CD8-positive, alpha-beta memory T cell (primary cell): Measurements from ENCODE around the gene COX18. TPM values are rescaled to one million over a fixed set of nuclear protein-coding genes. Genes with fewer than 3 reads are reported as not detected.

Source experiments
- CTCF ChIA-PET: fragments of 350-600 bp; sonication (Branson Sonifier 250); formaldehyde crosslinking; loops from one replicate; lab custom pipeline; 2021; ENCODE audit warnings: antibody characterized with exemption; lab: Charles Lee
- POLR2A ChIA-PET: fragments of 350-600 bp; sonication (Branson Sonifier 250); formaldehyde crosslinking; loops from one replicate; lab custom pipeline; 2021; ENCODE audit warnings: antibody characterized with exemption; lab: Charles Lee
- DNase-seq, 5 donors: peaks; one replicate each; pipeline versions ENCODE4 v3.0.0 to v3.0.0-alpha.2; 2020 to 2022; ENCODE audit warnings: mixed read lengths in 1 of 5
- H3K27ac ChIP-seq: one replicate; pipeline ENCODE4 v1.7.0; 2013; ENCODE audit warnings: low read depth, mild to moderate bottlenecking, low read length, moderate library complexity
- H3K27me3 ChIP-seq: 2 replicates; pipeline ENCODE4 v1.7.0; 2013; ENCODE audit warnings: low read length, mild to moderate bottlenecking; ENCODE audit not compliant: insufficient read depth, poor library complexity, severe bottlenecking
- H3K36me3 ChIP-seq: 2 replicates; pipeline ENCODE4 v1.7.0; 2013; ENCODE audit warnings: mild to moderate bottlenecking, low read length, moderate library complexity; ENCODE audit not compliant: insufficient read depth
- H3K4me1 ChIP-seq: 2 replicates; pipeline ENCODE4 v1.7.0; 2013; ENCODE audit warnings: mild to moderate bottlenecking, low read length, moderate library complexity; ENCODE audit not compliant: insufficient read depth
- H3K4me3 ChIP-seq: 2 replicates; pipeline ENCODE4 v1.7.0; 2013; ENCODE audit warnings: mild to moderate bottlenecking, low read length
- H3K9me3 ChIP-seq: 2 replicates; pipeline ENCODE4 v1.7.0; 2013; ENCODE audit warnings: mild to moderate bottlenecking, low read length
- H3K27ac Mint-ChIP-seq, 8 donors: one replicate each; pipeline ENCODE4 v1.8.0; 2020 to 2021; ENCODE audit warnings: mixed read lengths in 8 of 8, mild to moderate bottlenecking in 6 of 8, inconsistent platforms in 3 of 8, moderate library complexity in 3 of 8
- H3K27me3 Mint-ChIP-seq, 2 donors: one replicate each; pipeline ENCODE4 v1.8.0; 2020 to 2021; ENCODE audit warnings: mixed read lengths in 2 of 2, mild to moderate bottlenecking in 1 of 2, moderate library complexity in 1 of 2
- H3K36me3 Mint-ChIP-seq, 3 donors: one replicate each; pipeline ENCODE4 v1.8.0; 2020 to 2021; ENCODE audit warnings: mixed read lengths in 3 of 3, inconsistent platforms in 1 of 3, mild to moderate bottlenecking in 1 of 3
- H3K4me1 Mint-ChIP-seq, 3 donors: one replicate each; pipeline ENCODE4 v1.8.0; 2020 to 2021; ENCODE audit warnings: mixed read lengths in 3 of 3, inconsistent platforms in 1 of 3, mild to moderate bottlenecking in 1 of 3
- H3K4me3 Mint-ChIP-seq, 7 donors: one replicate each; pipeline ENCODE4 v1.8.0; 2020 to 2021; ENCODE audit warnings: mixed read lengths in 7 of 7, mild to moderate bottlenecking in 6 of 7, moderate library complexity in 4 of 7, inconsistent platforms in 2 of 7
- H3K9me3 Mint-ChIP-seq, 5 donors: one replicate each; pipeline ENCODE4 v1.8.0; 2020 to 2022; ENCODE audit warnings: mixed read lengths in 5 of 5, mild to moderate bottlenecking in 3 of 5, moderate library complexity in 2 of 5, inconsistent platforms in 1 of 5
- polyA plus RNA-seq: library from polyadenylated mRNA; unstranded; fragments of 300-500 nt; fragmentation: Illumina TruSeq; gene quantifications from one replicate; pipeline ENCODE4 v1.2.3, GENCODE V29; 2021
- total RNA-seq, 2 experiments: library from RNA; stranded (reverse); gene quantifications; one replicate each; pipeline ENCODE4 v1.2.3, GENCODE V29; 2021

The COX18 gene
- total and polyA plus RNA-seq, 3 experiments from 2014 or later, result 6.7 to 27.6 (median 26.4) TPM

- Histone ChIP-seq H3K4me3 (peak overlapping the region; percentile 80), H3K27me3 (no peaks in the 10 kb centered on the region), H3K4me1 (peaks cover 34% of the 10 kb centered on the region), H3K9me3 (no peaks in the 10 kb centered on the region), H3K36me3 (no peaks in the 10 kb centered on the region), H3K27ac (peak overlapping the region; percentile 97)
- Mint-ChIP-seq H3K4me3 (peak overlapping the region; percentile 83 to 94 (median 90)), H3K36me3 (peaks cover 5 to 37% (median 10%) of the 10 kb centered on the region in 3 donors), H3K27me3 (no peaks in the 10 kb centered on the region), H3K4me1 (peaks cover 39 to 56% (median 53%) of the 10 kb centered on the region in 3 donors), H3K9me3 (no peaks in the 10 kb centered on the region), H3K27ac (peak overlapping the region; percentile 98 to 100 (median 100))
- CTCF ChIA-PET, result interaction anchor here (1.6 to 1.9 kb wide), 2 partner anchors 188 to 190 kb away, joined by 4 to 6 read pairs; partner anchors contain the start of gene ANKRD17
- POLR2A ChIA-PET, result interaction anchor here (2.7 kb wide), 1 partner anchor 190 kb away, joined by 15 read pairs; the partner anchor contains the start of gene ANKRD17
- peak in 2 of 5 donors; percentile 38 to 52 for DNase-seq
These were observed 802 bp downstream of the COX18 start for GRCh38 chr4:73068491-73069337.

GRCh38 chr4:73067971-73068394 lies 1.5 kb downstream of the COX18 start:
- Mint-ChIP-seq H3K9me3 (no peaks in the 10 kb centered on the region), H3K27me3 (no peaks in the 10 kb centered on the region), H3K4me1 (peaks cover 39 to 59% (median 58%) of the 10 kb centered on the region in 3 donors), H3K27ac (peak overlapping the region; percentile 98 to 100 (median 100)), H3K36me3 (peaks cover 5 to 41% (median 10%) of the 10 kb centered on the region in 3 donors), H3K4me3 (peak overlapping the region; percentile 83 to 94 (median 90))
- ChIA-PET POLR2A (interaction anchor here (0.7 to 2.7 kb wide), 2 partner anchors 22 to 191 kb away, joined by 3 to 15 read pairs; partner anchors contain the start of gene ANKRD17), CTCF (interaction anchor here (1.6 kb wide), 1 partner anchor 189 kb away, joined by 4 read pairs; no protein-coding TSS in a partner anchor)
- DNase-seq, result peak in 1 of 5 donors; percentile 4
- Histone ChIP-seq H3K4me1 (peaks cover 34% of the 10 kb centered on the region), H3K27ac (peak overlapping the region; percentile 97), H3K9me3 (no peaks in the 10 kb centered on the region), H3K4me3 (peak overlapping the region; percentile 80), H3K36me3 (no peaks in the 10 kb centered on the region), H3K27me3 (no peaks in the 10 kb centered on the region)

- Histone ChIP-seq H3K36me3 (no peaks in the 10 kb centered on the region), H3K4me1 (peaks cover 34% of the 10 kb centered on the region), H3K9me3 (no peaks in the 10 kb centered on the region), H3K4me3 (no peak overlapping the region), H3K27me3 (no peaks in the 10 kb centered on the region), H3K27ac (no peak overlapping the region)
- ChIA-PET POLR2A (interaction anchor here (0.5 to 2.7 kb wide), 2 partner anchors 19 to 192 kb away, joined by 5 to 15 read pairs; partner anchors contain the start of gene ANKRD17), CTCF (no interaction called here)
- Mint-ChIP-seq H3K4me3 (peak overlapping the region in 5 of 7 donors; percentile 12 to 72 (median 37)), H3K9me3 (no peaks in the 10 kb centered on the region), H3K27me3 (no peaks in the 10 kb centered on the region), H3K4me1 (peaks cover 39 to 61% (median 59%) of the 10 kb centered on the region in 3 donors), H3K27ac (peak overlapping the region; percentile 86 to 99 (median 92)), H3K36me3 (peaks cover 5 to 46% (median 12%) of the 10 kb centered on the region in 3 donors)
- DNase-seq, result peak in 4 of 5 donors; percentile 10 to 50 (median 24)
These were observed 2.6 kb downstream of the COX18 start for GRCh38 chr4:73066928-73067327.

GRCh38 chr4:73066445-73066844 lies 3.1 kb downstream of the COX18 start:
- CTCF ChIA-PET, result no interaction called here
- Mint-ChIP-seq H3K27me3 (no peaks in the 10 kb centered on the region), H3K27ac (peak overlapping the region; percentile 72 to 99 (median 92))

DNA sequence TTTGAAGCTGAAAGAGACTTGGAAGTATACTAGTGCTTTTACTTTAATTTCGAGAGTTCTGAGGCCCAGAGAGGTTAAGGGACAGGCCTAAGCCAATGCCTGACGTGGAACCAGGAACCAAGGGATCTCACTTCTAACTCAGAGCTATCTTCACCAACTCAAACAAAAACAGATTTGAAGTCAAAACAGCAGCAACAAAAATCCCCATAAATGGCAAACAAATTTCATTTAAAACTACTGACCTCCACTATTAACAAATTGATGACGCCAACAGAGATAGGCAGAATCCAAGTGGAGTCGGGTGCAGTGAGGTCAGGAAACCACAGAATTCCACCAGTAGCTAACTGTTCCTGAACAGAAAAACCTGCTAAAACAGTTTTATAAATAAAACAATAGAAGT lies 5.0 kb downstream of the COX18 start:
- Histone ChIP-seq H3K27me3 (no peaks in the 10 kb centered on the region), H3K4me1 (peaks cover 27% of the 10 kb centered on the region), H3K9me3 (no peaks in the 10 kb centered on the region), H3K27ac (no peak overlapping the region), H3K36me3 (peaks cover 9% of the 10 kb centered on the region), H3K4me3 (no peak overlapping the region)
- CTCF ChIA-PET, result interaction anchor here (3.0 kb wide), 1 partner anchor 193 kb away, joined by 11 read pairs; no protein-coding TSS in a partner anchor
- POLR2A ChIA-PET, result no interaction called here
- H3K27me3 Mint-ChIP-seq, result no peaks in the 10 kb centered on the region
- H3K4me1 Mint-ChIP-seq, result peaks cover 35 to 52% (median 52%) of the 10 kb centered on the region in 3 donors
- H3K9me3 Mint-ChIP-seq, result no peaks in the 10 kb centered on the region
- H3K27ac Mint-ChIP-seq, result peak overlapping the region in 6 of 8 donors; percentile 4 to 73 (median 56)
- DNase-seq, result no peak
- peaks cover 12 to 58% (median 17%) of the 10 kb centered on the region in 3 donors for H3K36me3 Mint-ChIP-seq
- peak overlapping the region in 1 of 7 donors; percentile 40 for H3K4me3 Mint-ChIP-seq

More at GRCh38 chr4:73066445-73066844, 3.1 kb downstream of the COX18 start:
- Histone ChIP-seq H3K27ac (no peak overlapping the region), H3K9me3 (no peaks in the 10 kb centered on the region), H3K4me3 (no peak overlapping the region), H3K27me3 (no peaks in the 10 kb centered on the region), H3K4me1 (peaks cover 34% of the 10 kb centered on the region), H3K36me3 (no peaks in the 10 kb centered on the region)
- H3K36me3 Mint-ChIP-seq, result peaks cover 5 to 49% (median 13%) of the 10 kb centered on the region in 3 donors
- H3K9me3 Mint-ChIP-seq, result no peaks in the 10 kb centered on the region
- DNase-seq, result no peak
- POLR2A ChIA-PET, result interaction anchor here (0.6 to 2.7 kb wide), 2 partner anchors 16 to 192 kb away, joined by 4 to 15 read pairs; partner anchors contain the start of gene ANKRD17
- peak overlapping the region in 4 of 7 donors; percentile 19 to 72 (median 34) for H3K4me3 Mint-ChIP-seq
- H3K4me1 Mint-ChIP-seq, result peaks cover 39 to 61% (median 59%) of the 10 kb centered on the region in 3 donors

DNA sequence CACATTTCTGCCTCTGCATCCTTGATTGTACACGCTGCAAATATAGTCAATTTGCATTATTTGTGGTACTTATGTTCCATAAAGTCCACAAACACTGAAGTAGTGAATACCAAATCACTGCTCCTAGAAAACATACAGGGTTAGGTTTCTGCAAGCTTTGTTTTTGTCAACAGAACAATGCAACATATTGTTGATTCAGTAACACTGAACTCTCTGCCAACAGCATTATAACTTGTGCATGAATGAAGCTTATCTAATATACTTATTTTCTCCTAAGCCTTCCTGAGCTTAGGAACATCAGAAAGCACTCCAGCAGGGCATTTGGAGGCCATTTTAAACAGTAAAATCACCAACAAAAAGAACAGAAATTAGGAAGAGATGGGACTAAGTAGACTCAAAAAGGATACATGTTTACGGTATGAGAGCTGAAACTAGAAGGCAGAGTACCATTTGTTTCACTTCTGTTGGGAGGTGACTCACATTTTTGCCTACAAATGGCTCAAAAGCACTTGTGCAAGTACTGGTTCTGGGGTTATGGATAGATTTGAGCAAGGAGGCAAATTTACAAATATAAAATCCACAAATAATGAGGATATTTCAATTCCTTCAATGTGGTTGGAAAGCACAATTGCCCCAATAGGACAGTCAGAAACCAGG lies 14.1 kb downstream of the COX18 start:
- DNase-seq, result no peak
- CTCF ChIA-PET, result no interaction called here
- POLR2A ChIA-PET, result no interaction called here
- Histone ChIP-seq H3K4me1 (no peaks in the 10 kb centered on the region), H3K9me3 (no peaks in the 10 kb centered on the region), H3K27me3 (no peaks in the 10 kb centered on the region), H3K27ac (no peak overlapping the region), H3K36me3 (peaks cover 22% of the 10 kb centered on the region), H3K4me3 (no peak overlapping the region)
- Mint-ChIP-seq H3K27ac (peak overlapping the region in 2 of 8 donors; percentile 17 to 31), H3K4me3 (no peak overlapping the region), H3K9me3 (no peaks in the 10 kb centered on the region), H3K4me1 (no peaks in the 10 kb centered on the region), H3K27me3 (no peaks in the 10 kb centered on the region), H3K36me3 (peaks cover 15 to 67% (median 25%) of the 10 kb centered on the region in 3 donors)

- H3K9me3 Mint-ChIP-seq, result no peaks in the 10 kb centered on the region
- Histone ChIP-seq H3K27me3 (no peaks in the 10 kb centered on the region), H3K9me3 (no peaks in the 10 kb centered on the region), H3K36me3 (peaks cover 14% of the 10 kb centered on the region), H3K4me3 (no peak overlapping the region), H3K27ac (no peak overlapping the region), H3K4me1 (no peaks in the 10 kb centered on the region)
- peak overlapping the region in 3 of 8 donors; percentile 12 to 51 (median 21) for H3K27ac Mint-ChIP-seq
- POLR2A ChIA-PET, result no interaction called here
- DNase-seq, result no peak
- peaks cover 7 to 54% (median 21%) of the 10 kb centered on the region in 3 donors for H3K36me3 Mint-ChIP-seq
- no peak overlapping the region for H3K4me3 Mint-ChIP-seq
- CTCF ChIA-PET, result no interaction called here
- H3K27me3 Mint-ChIP-seq, result no peaks in the 10 kb centered on the region
- no peaks in the 10 kb centered on the region for H3K4me1 Mint-ChIP-seq
These were observed 15.5 kb downstream of the COX18 start for GRCh38 chr4:73053974-73054480.
